HL-60 (cell line): ENCODE measurements around the gene ABCF2.

ENCODE experiments used
- CTCF ChIP-seq: IDR thresholded peaks from one replicate; pipeline ENCODE4 v1.5.1; 2011; ENCODE audit warnings: low read length, control low read depth, inconsistent platforms; ENCODE audit not compliant: insufficient read depth
- GABPA ChIP-seq: IDR thresholded peaks from 2 replicates; pipeline ENCODE4 v1.6.1; 2012; ENCODE audit warnings: low read depth
- POLR2AphosphoS5 ChIP-seq: IDR thresholded peaks from 2 replicates; pipeline ENCODE4 v1.6.1; 2012; ENCODE audit warnings: low read depth
- REST ChIP-seq: IDR thresholded peaks from 2 replicates; pipeline ENCODE4 v1.6.1; 2012; ENCODE audit warnings: low read depth; ENCODE audit not compliant: insufficient replicate concordance
- SPI1 ChIP-seq: IDR thresholded peaks from 2 replicates; pipeline ENCODE4 v1.6.1; 2012; ENCODE audit warnings: low read depth, mild to moderate bottlenecking, borderline replicate concordance

GRCh38 chr7:151168003-151168786, 58.8 kb downstream of the ABCF2 start:
- TF ChIP-seq CTCF (peak; percentile 52), REST (no peak), POLR2AphosphoS5 (no peak), GABPA (no peak), SPI1 (no peak)
